Peyer's patch (tissue), 4 donors: ENCODE results near the gene ZNF317.

Source experiments
- CTCF ChIP-seq, 6 experiments: fragments of 450-650 bp in 4 of 6; fragments of 200-600 bp in 2 of 6; sonication (generic) in 1 of 6; IDR thresholded peaks; one replicate each; pipeline ENCODE4 v1.5.1; 2017 to 2019; ENCODE audit warnings: antibody characterized with exemption in 6 of 6, mild to moderate bottlenecking in 3 of 6, moderate library complexity in 1 of 6
- POLR2A ChIP-seq, 2 donors: fragments of 450-650 bp; IDR thresholded peaks; one replicate each; pipeline ENCODE4 v1.5.1; 2017; ENCODE audit warnings: antibody characterized with exemption in 2 of 2, mild to moderate bottlenecking in 2 of 2, moderate library complexity in 2 of 2

DNA sequence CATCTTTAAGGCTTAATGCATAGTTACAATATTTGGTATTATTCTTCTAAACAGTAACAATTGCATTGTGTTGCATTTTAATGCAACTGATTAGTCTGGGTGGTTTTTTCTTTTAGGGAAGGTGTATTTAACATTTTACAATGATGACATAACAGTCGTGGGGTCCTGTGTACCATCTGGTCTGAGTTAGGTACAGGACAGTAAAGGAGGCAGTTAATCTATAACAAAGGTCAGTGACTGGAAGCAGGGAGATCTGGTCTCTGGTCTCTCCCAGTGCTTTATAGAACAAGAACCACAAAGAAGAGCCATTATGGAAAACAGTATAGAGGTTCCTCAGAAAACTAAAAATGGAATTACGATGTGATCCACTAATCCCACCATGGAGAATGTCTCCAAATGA is 30.2 kb upstream of the ZNF317 start:
- TF ChIP-seq CTCF (IDR thresholded peaks at IDR 0.05) (no peak), POLR2A (IDR thresholded peaks at IDR 0.05) (no peak)
